Measurements from ENCODE around the gene DNAJB7. TPM values are rescaled to one million over a fixed set of nuclear protein-coding genes. Genes with fewer than 3 reads are reported as not detected.
"Not testable (repeated sequence)": the region's sequence is repeated elsewhere in the genome, so short reads cannot be mapped to it uniquely, and the experiment has no call there.

DNAJB7 gene
- total RNA-seq, 1 donor: not detected

GRCh38 chr22:40853333-40853732, 8.6 kb downstream of the DNAJB7 start:
- peak overlapping the region; percentile 3 for H3K4me3 ChIP-seq (ENCODE audit: low read depth, low read length)
- TF ChIP-seq CTCF (IDR thresholded peaks at IDR 0.05; ENCODE audit: insufficient read depth, low read depth, low read length): no peak
- DNase-seq (ENCODE audit: low read depth): peak; percentile 4

DNA sequence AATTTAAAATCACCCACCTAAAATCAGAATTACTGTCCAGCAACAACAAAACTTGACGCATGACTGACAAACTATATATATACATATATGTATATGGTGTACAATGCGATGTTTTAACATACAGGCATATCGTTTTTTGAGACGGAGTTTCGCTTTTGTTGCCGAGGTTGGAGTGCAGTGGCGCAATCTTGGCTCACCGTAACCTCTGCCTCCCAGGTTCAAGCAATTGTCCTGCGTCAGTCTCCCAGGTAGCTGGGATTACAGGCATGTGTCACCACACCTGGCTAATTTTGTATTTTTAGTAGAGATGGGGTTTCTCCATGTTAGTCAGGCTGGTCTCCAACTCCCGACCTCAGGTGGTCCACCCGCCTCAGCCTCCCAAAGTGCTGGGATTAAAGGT, 16.1 kb downstream of the DNAJB7 start:
- H3K4me3 ChIP-seq (ENCODE audit: low read depth, low read length); DNase-seq (ENCODE audit: low read depth): not testable (repeated sequence)

GRCh38 chr22:40844951-40845350, 17.0 kb downstream of the DNAJB7 start:
- no peak for TF ChIP-seq CTCF (IDR thresholded peaks at IDR 0.05; ENCODE audit: insufficient read depth, low read depth, low read length)
- no peak overlapping the region for H3K4me3 ChIP-seq (ENCODE audit: low read depth, low read length)
- DNase-seq (ENCODE audit: low read depth): no peak

DNA sequence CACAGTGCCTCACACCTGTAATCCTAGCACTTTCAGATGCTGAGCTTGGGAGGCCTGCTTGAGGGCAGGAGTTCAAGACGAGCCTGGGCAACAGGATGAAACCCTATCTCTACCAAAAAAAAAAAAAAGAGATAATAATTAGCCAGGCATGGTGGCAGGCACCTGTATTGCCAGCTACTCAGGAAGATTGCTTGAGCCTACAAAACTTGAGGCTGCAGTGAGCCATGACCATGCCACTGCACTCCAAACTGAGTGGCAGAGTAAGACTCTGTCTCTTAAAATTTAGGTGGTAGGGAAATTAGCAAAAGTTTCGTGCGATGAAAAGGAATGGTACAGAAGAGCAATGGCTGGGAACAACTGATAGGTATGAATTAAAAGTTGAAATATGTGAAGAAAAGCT, 23.4 kb downstream of the DNAJB7 start:
- TF ChIP-seq CTCF (IDR thresholded peaks at IDR 0.05; ENCODE audit: insufficient read depth, low read depth, low read length): no peak
- no peak for DNase-seq (ENCODE audit: low read depth)
- no peak overlapping the region for H3K4me3 ChIP-seq (ENCODE audit: low read depth, low read length)

DNA sequence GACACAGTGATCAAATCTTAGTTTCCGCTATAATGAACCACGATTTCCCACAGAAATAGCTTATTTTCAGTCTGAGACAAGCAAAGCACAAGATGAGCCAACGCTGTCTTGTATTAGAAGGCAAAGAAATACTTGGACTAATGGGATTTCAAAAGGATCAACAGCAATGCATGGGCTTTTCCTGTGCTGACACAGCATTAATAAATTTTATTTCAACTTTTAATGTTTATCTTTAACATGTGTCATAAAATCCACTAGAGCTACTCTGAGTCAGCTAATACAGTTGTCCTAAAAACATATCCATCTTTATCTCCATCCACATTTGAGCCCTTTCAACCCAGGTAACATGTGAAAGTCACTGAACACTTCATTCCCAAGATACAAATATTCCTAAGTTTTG, 27.3 kb downstream of the DNAJB7 start:
- TF ChIP-seq CTCF (IDR thresholded peaks at IDR 0.05; ENCODE audit: insufficient read depth, low read depth, low read length): no peak
- H3K4me3 ChIP-seq (ENCODE audit: low read depth, low read length): no peak overlapping the region
- no peak for DNase-seq (ENCODE audit: low read depth)

- no peak for TF ChIP-seq CTCF (IDR thresholded peaks at IDR 0.05; ENCODE audit: insufficient read depth, low read depth, low read length)
- DNase-seq (ENCODE audit: low read depth): no peak
- no peak overlapping the region for H3K4me3 ChIP-seq (ENCODE audit: low read depth, low read length)
These were observed 32.8 kb downstream of the DNAJB7 start for GRCh38 chr22:40829131-40829530.

DNA sequence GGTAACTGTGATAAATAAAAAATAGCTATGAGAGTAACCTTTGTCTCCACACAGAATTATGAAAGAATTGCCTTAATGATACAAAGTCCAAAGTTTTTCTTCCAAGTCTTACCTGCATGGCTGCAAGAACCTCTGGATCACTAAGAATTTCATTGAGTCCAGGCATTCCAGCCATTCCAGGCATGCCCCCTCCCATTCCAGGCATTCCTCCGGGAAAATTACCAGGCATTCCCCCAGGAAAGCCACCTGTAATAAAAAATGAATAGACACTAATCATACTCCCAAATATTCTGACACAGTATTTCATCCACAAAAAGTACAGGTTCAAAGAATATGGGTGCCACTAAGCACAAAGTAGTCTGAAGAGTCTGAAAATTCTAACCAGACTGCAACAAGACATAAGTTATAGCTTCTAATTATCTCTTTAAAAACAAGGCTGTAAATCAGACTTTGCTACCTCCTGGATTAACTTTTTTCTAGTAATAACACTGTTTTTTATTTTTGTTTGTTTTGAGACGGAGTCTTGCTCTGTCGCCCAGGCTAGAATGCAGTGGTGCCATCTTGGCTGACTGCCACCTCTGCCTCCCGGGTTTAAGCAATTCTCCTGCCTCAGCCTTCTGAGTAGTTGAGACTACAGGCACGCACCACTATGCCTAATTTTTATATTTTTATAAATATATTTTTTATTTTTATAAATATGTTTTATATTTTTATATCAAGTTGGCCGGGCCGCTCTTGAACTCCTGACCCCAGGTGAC, 34.8 kb downstream of the DNAJB7 start:
- H3K4me3 ChIP-seq (ENCODE audit: low read depth, low read length): no peak overlapping the region
- no peak for TF ChIP-seq CTCF (IDR thresholded peaks at IDR 0.05; ENCODE audit: insufficient read depth, low read depth, low read length)
- no peak for DNase-seq (ENCODE audit: low read depth)

GRCh38 chr22:40826292-40826691, 35.6 kb downstream of the DNAJB7 start:
- H3K4me3 ChIP-seq (ENCODE audit: low read depth, low read length); DNase-seq (ENCODE audit: low read depth): not testable (repeated sequence)

Data from fibroblast of villous mesenchyme (primary cell).